ENCODE results near the gene ACAN. TPM values are rescaled to one million over a fixed set of nuclear protein-coding genes. Genes with fewer than 3 reads are reported as not detected.

The ACAN gene
- total and polyA plus RNA-seq, 7 donors = 0.06 to 0.69 (median 0.12) TPM

GRCh38 chr15:88906130-88906529 lies 102.9 kb downstream of the ACAN start:
- Histone ChIP-seq H3K36me3 (ENCODE audit: insufficient read depth in 1 of 2, low read depth in 1 of 2) (peaks cover 9 to 87% of the 10 kb centered on the region in 2 donors), H3K9me3 (no peaks in the 10 kb centered on the region), H3K27me3 (ENCODE audit: insufficient read depth in 3 of 3, low read length in 2 of 3) (no peaks in the 10 kb centered on the region), H3K4me3 (no peak overlapping the region), H3K27ac (peak overlapping the region; percentile 48), H3K4me1 (peaks cover 93% of the 10 kb centered on the region)
- 95 to 100% (median 97%) methylated on average over 1 of the region's 1 CpG for WGBS, 3 donors
- DNase-seq = no peak
- TF ChIP-seq CTCF (IDR thresholded peaks at IDR 0.05) = no peak
- intact Hi-C loops (cut with DNase I) = loop anchor here (5.0 to 10.0 kb wide), 2 partner anchors 111 to 269 kb away; no protein-coding TSS in a partner anchor
- no peak for ATAC-seq

DNA sequence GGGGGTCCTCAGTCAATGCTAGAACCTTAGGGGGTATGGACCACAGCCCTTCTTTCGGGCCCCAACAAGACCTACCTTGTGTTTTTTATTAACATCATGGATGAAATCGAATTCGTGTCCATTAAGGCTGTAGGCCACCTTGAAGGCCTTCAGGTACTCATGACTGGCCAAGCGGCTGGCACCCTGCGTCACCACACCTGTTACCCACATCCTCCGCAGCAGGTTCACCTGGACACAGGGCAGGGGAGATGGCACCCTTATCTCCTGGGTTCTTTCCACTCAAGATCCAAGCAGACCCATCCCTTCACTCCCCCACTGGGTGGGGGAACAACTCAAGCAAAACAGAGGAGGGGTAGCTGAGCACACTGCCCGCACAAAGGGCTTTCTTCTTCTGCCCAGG lies 103.3 kb downstream of the ACAN start:
- 96 to 98% (median 97%) methylated on average over 7 of the region's 7 CpGs for WGBS, 3 donors
- H3K27me3 ChIP-seq (ENCODE audit: insufficient read depth in 3 of 3, low read length in 2 of 3) = no peaks in the 10 kb centered on the region
- ATAC-seq (no peak), DNase-seq (no peak)
- intact Hi-C loops (cut with DNase I) = loop anchor here (5.0 to 10.0 kb wide), 2 partner anchors 111 to 268 kb away; no protein-coding TSS in a partner anchor
- H3K4me1 ChIP-seq = peaks cover 93% of the 10 kb centered on the region
- peak overlapping the region; percentile 48 for H3K27ac ChIP-seq
- H3K36me3 ChIP-seq (ENCODE audit: insufficient read depth in 1 of 2, low read depth in 1 of 2) = peaks cover 9 to 83% of the 10 kb centered on the region in 2 donors
- H3K9me3 ChIP-seq = no peaks in the 10 kb centered on the region
- H3K4me3 ChIP-seq = no peak overlapping the region
- no peak for TF ChIP-seq CTCF (IDR thresholded peaks at IDR 0.05)

GRCh38 chr15:88907111-88907510 lies 103.9 kb downstream of the ACAN start:
- Histone ChIP-seq H3K4me3 (peak overlapping the region; percentile 92), H3K4me1 (peaks cover 89% of the 10 kb centered on the region), H3K36me3 (ENCODE audit: insufficient read depth in 1 of 2, low read depth in 1 of 2) (peaks cover 9 to 78% of the 10 kb centered on the region in 2 donors), H3K27ac (peak overlapping the region; percentile 48), H3K27me3 (ENCODE audit: insufficient read depth in 3 of 3, low read length in 2 of 3) (no peaks in the 10 kb centered on the region), H3K9me3 (no peaks in the 10 kb centered on the region)
- no peak for TF ChIP-seq CTCF (IDR thresholded peaks at IDR 0.05)
- 57 to 84% (median 57%) methylated on average over 14 of the region's 14 CpGs for WGBS, 3 donors
- intact Hi-C loops (cut with DNase I) = loop anchor here (5.0 to 10.0 kb wide), 2 partner anchors 110 to 268 kb away; no protein-coding TSS in a partner anchor
- DNase-seq (no peak), ATAC-seq (no peak)

GRCh38 chr15:88908123-88908522 lies 104.9 kb downstream of the ACAN start:
- Histone ChIP-seq H3K4me1 (peaks cover 81% of the 10 kb centered on the region), H3K4me3 (peak overlapping the region; percentile 92), H3K9me3 (no peaks in the 10 kb centered on the region), H3K27me3 (ENCODE audit: insufficient read depth in 3 of 3, low read length in 2 of 3) (no peaks in the 10 kb centered on the region), H3K36me3 (ENCODE audit: insufficient read depth in 1 of 2, low read depth in 1 of 2) (peaks cover 9 to 68% of the 10 kb centered on the region in 2 donors), H3K27ac (peak overlapping the region; percentile 93)
- no peak for TF ChIP-seq CTCF (IDR thresholded peaks at IDR 0.05)
- ATAC-seq (no peak), DNase-seq (no peak)
- WGBS, 3 donors = 82 to 92% (median 85%) methylated on average over 12 of the region's 12 CpGs
- intact Hi-C loops (cut with DNase I) = loop anchor here (5.0 to 10.0 kb wide), 2 partner anchors 109 to 267 kb away; no protein-coding TSS in a partner anchor

Measured in psoas muscle (tissue), 8 donors.